ENCODE data around the gene MTF1.

MTF1 gene

GRCh38 chr1:37836788-37837187, 22.6 kb downstream of the MTF1 start:
- TF ChIP-seq EGR1 (IDR thresholded peaks at IDR 0.05) (no peak), CREB1 (IDR thresholded peaks at IDR 0.05; ENCODE audit: low read depth) (no peak), RAD21 (IDR thresholded peaks at IDR 0.05; ENCODE audit: low read depth) (no peak), TEAD4 (IDR thresholded peaks at IDR 0.05) (no peak), EP300 (IDR thresholded peaks at IDR 0.05; ENCODE audit: borderline replicate concordance) (no peak), YY1 (IDR thresholded peaks at IDR 0.05; ENCODE audit: low read depth) (no peak), TAF1 (IDR thresholded peaks at IDR 0.05; ENCODE audit: low read depth) (no peak), CEBPB (IDR thresholded peaks at IDR 0.05) (no peak), FOXM1 (IDR thresholded peaks at IDR 0.05; ENCODE audit: borderline replicate concordance, low read depth) (no peak), MAX (IDR thresholded peaks at IDR 0.05) (no peak), TCF12 (IDR thresholded peaks at IDR 0.05; ENCODE audit: low read depth) (no peak), NFIC (IDR thresholded peaks at IDR 0.05) (no peak), ZBTB7A (IDR thresholded peaks at IDR 0.05; ENCODE audit: low read depth) (no peak)
- TF ChIP-seq, protein P1, sequence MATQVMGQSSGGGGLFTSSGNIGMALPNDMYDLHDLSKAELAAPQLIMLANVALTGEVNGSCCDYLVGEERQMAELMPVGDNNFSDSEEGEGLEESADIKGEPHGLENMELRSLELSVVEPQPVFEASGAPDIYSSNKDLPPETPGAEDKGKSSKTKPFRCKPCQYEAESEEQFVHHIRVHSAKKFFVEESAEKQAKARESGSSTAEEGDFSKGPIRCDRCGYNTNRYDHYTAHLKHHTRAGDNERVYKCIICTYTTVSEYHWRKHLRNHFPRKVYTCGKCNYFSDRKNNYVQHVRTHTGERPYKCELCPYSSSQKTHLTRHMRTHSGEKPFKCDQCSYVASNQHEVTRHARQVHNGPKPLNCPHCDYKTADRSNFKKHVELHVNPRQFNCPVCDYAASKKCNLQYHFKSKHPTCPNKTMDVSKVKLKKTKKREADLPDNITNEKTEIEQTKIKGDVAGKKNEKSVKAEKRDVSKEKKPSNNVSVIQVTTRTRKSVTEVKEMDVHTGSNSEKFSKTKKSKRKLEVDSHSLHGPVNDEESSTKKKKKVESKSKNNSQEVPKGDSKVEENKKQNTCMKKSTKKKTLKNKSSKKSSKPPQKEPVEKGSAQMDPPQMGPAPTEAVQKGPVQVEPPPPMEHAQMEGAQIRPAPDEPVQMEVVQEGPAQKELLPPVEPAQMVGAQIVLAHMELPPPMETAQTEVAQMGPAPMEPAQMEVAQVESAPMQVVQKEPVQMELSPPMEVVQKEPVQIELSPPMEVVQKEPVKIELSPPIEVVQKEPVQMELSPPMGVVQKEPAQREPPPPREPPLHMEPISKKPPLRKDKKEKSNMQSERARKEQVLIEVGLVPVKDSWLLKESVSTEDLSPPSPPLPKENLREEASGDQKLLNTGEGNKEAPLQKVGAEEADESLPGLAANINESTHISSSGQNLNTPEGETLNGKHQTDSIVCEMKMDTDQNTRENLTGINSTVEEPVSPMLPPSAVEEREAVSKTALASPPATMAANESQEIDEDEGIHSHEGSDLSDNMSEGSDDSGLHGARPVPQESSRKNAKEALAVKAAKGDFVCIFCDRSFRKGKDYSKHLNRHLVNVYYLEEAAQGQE (IDR thresholded peaks at IDR 0.05; ENCODE audit: low read depth): no peak
- TF ChIP-seq, protein P2, sequence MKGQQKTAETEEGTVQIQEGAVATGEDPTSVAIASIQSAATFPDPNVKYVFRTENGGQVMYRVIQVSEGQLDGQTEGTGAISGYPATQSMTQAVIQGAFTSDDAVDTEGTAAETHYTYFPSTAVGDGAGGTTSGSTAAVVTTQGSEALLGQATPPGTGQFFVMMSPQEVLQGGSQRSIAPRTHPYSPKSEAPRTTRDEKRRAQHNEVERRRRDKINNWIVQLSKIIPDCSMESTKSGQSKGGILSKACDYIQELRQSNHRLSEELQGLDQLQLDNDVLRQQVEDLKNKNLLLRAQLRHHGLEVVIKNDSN (IDR thresholded peaks at IDR 0.05): no peak

- no peak for TF ChIP-seq TAF1 (IDR thresholded peaks at IDR 0.05; ENCODE audit: low read depth)
- TF ChIP-seq FOXM1 (IDR thresholded peaks at IDR 0.05; ENCODE audit: borderline replicate concordance, low read depth): no peak
- TF ChIP-seq CREB1 (IDR thresholded peaks at IDR 0.05; ENCODE audit: low read depth): no peak
- no peak for TF ChIP-seq EGR1 (IDR thresholded peaks at IDR 0.05)
- TF ChIP-seq CEBPB (IDR thresholded peaks at IDR 0.05): no peak
- TF ChIP-seq TEAD4 (IDR thresholded peaks at IDR 0.05): no peak
- no peak for TF ChIP-seq MAX (IDR thresholded peaks at IDR 0.05)
- TF ChIP-seq EP300 (IDR thresholded peaks at IDR 0.05; ENCODE audit: borderline replicate concordance): no peak
- TF ChIP-seq ZBTB7A (IDR thresholded peaks at IDR 0.05; ENCODE audit: low read depth): no peak
- no peak for TF ChIP-seq YY1 (IDR thresholded peaks at IDR 0.05; ENCODE audit: low read depth)
- TF ChIP-seq NFIC (IDR thresholded peaks at IDR 0.05): no peak
- TF ChIP-seq, protein P1 (IDR thresholded peaks at IDR 0.05; ENCODE audit: low read depth): no peak
- TF ChIP-seq, protein P2 (IDR thresholded peaks at IDR 0.05): no peak
- TF ChIP-seq TCF12 (IDR thresholded peaks at IDR 0.05; ENCODE audit: low read depth): no peak
- no peak for TF ChIP-seq RAD21 (IDR thresholded peaks at IDR 0.05; ENCODE audit: low read depth)
These were observed 27.6 kb downstream of the MTF1 start for GRCh38 chr1:37831809-37832208.

DNA sequence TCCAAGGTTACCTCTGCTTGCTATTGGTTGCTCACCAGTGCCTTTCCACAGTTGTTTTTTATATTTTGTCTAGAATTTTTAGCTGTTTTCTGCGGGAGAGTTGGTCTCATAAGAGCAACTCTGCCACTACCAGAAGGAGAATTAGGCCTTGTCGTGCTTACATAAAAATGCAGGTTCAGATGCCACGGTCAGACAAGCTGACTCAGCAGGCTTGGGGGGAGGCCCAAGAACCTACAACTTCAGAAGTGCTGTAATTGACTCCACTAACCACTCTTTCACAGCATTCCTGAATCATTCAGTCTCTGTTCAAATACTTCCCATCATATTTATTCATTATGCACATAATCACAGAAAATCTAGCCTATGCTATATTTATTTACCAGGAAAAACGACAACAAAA, 28.3 kb downstream of the MTF1 start:
- TF ChIP-seq TAF1 (IDR thresholded peaks at IDR 0.05; ENCODE audit: low read depth) (no peak), ZBTB7A (IDR thresholded peaks at IDR 0.05; ENCODE audit: low read depth) (no peak), TEAD4 (IDR thresholded peaks at IDR 0.05) (no peak), MAX (IDR thresholded peaks at IDR 0.05) (no peak), CREB1 (IDR thresholded peaks at IDR 0.05; ENCODE audit: low read depth) (no peak), TCF12 (IDR thresholded peaks at IDR 0.05; ENCODE audit: low read depth) (no peak)
- TF ChIP-seq, protein P1 (IDR thresholded peaks at IDR 0.05; ENCODE audit: low read depth): no peak

DNA sequence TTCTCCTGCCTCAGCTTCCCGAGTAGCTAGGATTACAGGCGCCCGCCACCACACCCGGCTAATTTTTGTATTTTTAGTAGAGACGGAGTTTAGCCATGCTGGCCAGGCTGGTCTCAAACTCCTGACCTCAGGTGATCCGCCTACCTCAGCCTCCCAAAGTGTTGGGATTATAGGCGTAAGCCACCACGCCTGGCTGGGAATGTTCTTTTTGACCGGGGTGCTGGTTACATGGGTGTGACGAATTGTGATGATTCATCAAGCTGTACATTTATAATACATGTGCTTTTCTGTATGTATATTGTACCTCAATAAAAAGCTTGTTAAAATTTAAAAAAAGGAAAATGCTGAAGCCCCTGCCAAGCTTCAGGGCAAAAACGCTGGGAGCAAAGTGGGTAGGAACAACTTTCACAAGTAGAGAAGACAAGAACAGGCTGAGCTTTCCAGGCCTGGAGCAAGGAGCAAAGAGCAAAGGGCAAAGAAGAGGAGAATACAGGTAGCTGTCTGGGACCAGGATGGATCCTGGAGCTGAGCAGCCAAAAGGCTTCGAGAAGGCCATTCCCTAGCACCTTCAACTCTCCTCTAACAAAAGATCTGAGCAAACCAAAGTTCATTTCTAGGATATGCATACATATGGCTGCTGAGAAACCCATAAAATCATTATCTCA, 30.9 kb downstream of the MTF1 start:
- TF ChIP-seq MAX (IDR thresholded peaks at IDR 0.05) (no peak), TCF12 (IDR thresholded peaks at IDR 0.05; ENCODE audit: low read depth) (no peak), EGR1 (IDR thresholded peaks at IDR 0.05) (no peak), NFIC (IDR thresholded peaks at IDR 0.05) (no peak), CEBPB (IDR thresholded peaks at IDR 0.05) (no peak), RAD21 (IDR thresholded peaks at IDR 0.05; ENCODE audit: low read depth) (no peak), EP300 (IDR thresholded peaks at IDR 0.05; ENCODE audit: borderline replicate concordance) (no peak), FOXM1 (IDR thresholded peaks at IDR 0.05; ENCODE audit: borderline replicate concordance, low read depth) (no peak), YY1 (IDR thresholded peaks at IDR 0.05; ENCODE audit: low read depth) (no peak)
- TF ChIP-seq, protein P1 (IDR thresholded peaks at IDR 0.05; ENCODE audit: low read depth): no peak
